Posterior vena cava (tissue), 2 donors: ENCODE data around the gene INO80. TPM values are rescaled to one million over a fixed set of nuclear protein-coding genes. Genes with fewer than 3 reads are reported as not detected.

Experiments used
- DNase-seq: peaks from one replicate; pipeline ENCODE4 v3.0.0-alpha.2; 2020; ENCODE audit warnings: low spot score
- intact Hi-C, 2 donors: fragments of 100-400 bp; cut with DNase I; formaldehyde crosslinking; loops; one replicate each; pipeline versions ENCODE4 v1.14.1 to v1.14.2; 2022 to 2023
- total RNA-seq, 2 donors: library from RNA; stranded (reverse); fragmentation: NEBNext Ultra II Directional; extraction: Animal tissue kit (Norgen Biotek cat#: 25700); gene quantifications; one replicate each; pipeline ENCODE4 v1.2.1, GENCODE V29; 2021
- donor health status: DM: yes; HTN: yes; CAD: no.
- donor health status: DM: yes; HTN: yes; CAD: no.

INO80 gene
- total RNA-seq, 2 donors from 2014 or later = 21.4 to 25.5 TPM

DNA sequence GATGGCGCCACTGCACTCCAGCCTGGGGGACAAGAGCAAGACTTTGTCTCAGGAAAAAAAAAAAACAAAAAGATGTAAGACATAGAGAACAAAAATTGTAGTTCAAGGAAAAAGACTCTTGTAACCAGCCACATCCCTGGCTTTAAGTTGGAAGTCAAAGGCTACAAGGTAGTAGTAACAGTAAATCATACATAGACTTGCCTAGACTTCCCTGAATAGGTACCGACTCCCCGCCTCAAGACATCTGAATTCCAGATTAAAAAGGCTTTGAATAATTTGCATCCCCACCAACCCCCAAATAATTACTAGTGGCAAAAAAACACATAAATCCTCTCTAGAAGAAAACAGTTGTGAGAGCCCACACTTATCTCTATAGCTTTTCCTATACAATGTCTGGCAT lies 55.6 kb downstream of the INO80 start:
- DNase-seq = no peak
- intact Hi-C loops = no loop called here

DNA sequence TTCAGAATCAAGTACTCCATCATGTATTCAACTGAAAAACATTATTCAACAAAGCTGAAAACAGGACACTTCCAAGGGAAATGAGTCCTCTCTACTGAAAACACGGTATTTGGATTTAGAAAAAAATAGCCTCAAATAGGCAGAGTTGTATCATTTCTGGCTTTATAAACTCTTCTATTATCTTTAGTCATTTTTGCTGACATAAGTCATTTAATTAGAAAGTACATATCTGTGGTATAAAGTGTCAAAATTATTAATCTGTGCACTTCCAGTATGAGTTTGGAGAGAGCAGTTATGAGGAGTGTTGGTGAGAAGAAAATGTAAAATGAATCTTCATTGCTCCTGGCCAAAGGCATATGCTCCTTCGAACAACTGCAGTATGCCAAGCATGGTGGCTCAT lies 59.3 kb downstream of the INO80 start:
- DNase-seq = no peak
- intact Hi-C loops = no loop called here

DNA sequence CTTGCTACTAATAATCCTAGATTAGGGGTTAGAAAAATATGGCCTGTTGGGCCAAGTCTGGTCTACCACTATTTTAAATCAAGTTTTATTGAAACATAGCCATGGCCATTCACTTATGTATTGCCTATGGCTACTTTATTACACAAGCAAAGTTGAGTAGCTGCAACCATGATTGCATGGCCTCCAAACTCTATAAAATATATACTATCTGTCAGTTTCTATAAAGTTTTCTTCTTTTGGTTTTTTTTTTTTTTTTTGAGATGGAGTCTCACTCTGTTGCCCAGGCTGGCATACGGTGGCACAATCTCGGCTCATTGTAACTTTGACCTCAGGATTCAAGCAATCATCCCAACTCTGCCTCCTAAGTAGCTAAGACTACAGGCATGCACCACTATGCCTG lies 60.4 kb downstream of the INO80 start:
- no peak for DNase-seq
- intact Hi-C loops = no loop called here

DNA sequence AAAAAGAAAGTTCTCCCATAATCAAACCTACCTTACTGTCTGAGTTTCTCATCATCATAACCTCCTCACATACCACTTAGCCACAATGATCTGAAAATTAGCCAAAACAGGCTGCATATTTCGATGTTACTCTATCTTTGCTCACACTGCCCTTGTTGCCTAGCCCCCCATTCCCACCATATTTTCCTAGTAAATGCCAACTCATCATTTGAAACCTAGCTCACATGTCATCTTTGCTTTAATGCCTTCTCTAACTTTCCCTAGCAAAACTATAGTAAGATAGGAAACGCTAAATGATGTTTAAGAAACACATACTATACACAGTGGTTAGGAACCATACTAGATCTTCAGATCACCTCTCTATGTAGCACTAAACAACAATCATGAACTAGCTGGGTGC lies 64.9 kb downstream of the INO80 start:
- intact Hi-C loops = no loop called here
- DNase-seq = no peak

DNA sequence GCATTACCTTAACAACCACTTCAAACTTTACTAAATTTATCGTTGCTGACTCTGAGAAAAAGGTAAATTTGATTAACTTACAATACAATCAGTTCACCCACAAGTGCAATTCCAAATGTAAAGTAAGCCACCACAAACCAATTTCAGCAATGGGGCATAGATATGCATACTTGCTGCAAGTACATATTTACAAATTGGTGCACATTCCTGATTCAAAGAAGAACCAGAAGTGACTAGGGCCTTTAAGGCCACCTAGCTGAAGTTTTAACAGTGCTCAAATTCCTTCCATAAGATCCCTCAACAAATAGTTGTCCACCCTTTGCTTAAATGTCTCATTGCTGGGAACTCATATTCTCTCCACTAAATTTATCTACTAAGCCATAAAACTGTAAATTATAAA lies 67.2 kb downstream of the INO80 start:
- no peak for DNase-seq
- intact Hi-C loops = no loop called here

DNA sequence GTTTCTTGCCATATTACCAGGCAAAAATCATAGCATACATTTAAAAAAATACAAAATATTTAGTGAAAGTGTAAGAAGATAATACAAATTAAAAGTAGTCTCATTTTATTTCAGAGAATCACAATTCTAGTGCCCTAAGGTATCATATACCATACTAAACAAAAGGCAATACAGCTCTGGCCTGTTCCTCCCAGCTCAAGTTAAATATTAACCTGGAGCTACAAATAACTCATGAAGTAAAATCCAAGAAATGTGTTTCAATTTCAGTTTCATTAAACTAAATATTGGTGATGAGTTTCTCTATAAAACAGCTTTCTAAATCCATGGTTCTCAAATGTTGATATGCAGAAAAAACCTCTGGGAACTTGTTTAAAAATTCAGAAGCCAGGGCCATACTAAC lies 67.7 kb downstream of the INO80 start:
- intact Hi-C loops = no loop called here
- no peak for DNase-seq

DNA sequence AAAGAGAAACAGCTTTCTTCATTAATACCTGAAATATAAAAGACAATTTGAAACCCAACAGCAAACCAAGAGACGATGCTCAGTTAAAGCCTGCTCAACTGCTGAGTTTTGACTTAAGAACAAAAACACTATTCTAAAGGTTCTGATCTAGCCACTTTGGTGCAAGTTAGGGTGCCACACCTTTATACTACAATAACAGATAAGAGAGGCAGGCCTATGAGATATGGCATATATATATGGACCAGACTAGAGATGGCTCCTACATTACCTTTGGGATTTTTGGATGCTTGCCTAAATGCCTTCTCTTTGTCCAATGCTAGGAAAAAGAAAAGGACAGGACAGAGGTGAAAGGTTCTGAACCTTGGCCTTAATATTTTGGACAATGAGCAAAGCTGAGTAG lies 68.6 kb downstream of the INO80 start:
- no peak for DNase-seq
- intact Hi-C loops = no loop called here

DNA sequence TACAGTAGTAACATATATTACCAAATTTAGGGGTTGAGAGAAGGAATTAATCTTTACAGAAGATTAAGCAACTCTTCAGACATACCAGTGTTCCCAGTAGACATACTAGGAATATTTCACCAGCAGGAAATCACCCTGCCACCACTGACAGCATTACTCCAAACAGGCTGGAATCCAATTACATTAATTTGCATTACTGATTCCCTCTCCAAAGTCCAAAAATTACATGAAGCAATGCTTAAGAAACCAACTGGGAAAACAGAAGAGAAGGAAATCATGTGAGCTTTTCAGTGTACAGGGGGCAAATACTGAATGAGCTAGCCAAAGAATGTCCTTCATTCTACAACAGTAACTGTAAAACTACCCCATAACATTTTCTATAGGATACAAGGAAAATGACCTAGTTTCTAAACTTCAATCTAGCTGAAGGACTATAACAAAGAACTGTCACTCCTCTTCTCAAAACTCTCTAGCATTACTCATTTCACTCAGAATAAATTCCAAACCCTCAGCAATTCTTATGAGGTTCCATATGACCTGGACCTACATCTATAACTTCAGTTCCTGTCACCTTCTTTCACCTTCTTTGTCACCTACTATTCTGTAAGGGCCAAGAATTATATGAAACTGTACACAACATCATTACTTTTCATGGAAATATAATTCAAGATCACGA lies 72.7 kb downstream of the INO80 start:
- no peak for DNase-seq
- intact Hi-C loops = no loop called here

DNA sequence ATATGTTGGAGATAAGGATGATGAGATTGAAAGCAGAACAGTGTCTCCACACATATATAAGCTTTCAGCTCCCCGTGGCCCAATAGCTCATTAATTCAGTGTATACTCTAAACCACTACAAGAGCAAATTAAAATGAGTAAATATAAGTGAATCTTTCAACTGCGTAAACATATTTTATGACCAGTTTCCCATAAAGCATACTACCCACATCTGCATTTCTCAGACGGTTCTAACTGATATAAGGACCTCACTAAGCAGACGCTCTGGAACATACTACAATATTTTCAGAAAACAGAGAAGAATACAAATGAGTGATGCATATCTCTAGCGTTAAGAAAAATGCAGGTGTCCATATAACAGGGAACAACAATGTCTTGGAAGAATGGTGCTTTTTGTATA lies 73.2 kb downstream of the INO80 start:
- no peak for DNase-seq
- intact Hi-C loops = no loop called here

DNA sequence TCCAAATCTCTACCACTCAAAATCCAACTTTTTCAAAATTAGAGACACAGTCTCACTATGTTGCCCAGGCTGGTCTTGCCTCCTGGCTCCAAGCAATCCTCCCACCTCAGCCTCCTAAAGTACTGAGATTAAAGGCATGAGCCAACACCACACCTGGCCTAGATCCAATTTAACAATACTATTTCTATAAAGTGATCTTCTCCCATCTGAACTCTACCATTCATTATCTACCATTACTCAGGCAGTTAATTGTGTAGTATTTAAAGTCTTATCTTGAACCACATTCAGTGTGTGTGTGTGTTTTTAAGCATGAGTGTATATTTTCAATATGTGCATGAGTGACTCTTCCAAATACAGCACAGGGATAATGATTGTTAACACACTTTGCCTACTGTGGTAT lies 77.0 kb downstream of the INO80 start:
- intact Hi-C loops = no loop called here
- DNase-seq = no peak

DNA sequence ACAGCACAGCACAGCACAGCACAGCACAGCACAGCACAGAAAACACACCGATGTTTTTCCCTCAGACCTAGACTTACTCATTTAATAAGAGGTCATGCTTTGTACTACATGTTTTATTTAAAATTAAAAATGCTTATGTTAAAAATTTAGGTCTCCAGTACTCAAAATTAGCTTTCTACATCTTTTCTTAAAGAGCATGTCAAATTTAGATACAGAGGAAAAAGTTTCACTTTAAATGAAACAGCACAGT lies 84.1 kb downstream of the INO80 start:
- intact Hi-C loops = no loop called here

DNA sequence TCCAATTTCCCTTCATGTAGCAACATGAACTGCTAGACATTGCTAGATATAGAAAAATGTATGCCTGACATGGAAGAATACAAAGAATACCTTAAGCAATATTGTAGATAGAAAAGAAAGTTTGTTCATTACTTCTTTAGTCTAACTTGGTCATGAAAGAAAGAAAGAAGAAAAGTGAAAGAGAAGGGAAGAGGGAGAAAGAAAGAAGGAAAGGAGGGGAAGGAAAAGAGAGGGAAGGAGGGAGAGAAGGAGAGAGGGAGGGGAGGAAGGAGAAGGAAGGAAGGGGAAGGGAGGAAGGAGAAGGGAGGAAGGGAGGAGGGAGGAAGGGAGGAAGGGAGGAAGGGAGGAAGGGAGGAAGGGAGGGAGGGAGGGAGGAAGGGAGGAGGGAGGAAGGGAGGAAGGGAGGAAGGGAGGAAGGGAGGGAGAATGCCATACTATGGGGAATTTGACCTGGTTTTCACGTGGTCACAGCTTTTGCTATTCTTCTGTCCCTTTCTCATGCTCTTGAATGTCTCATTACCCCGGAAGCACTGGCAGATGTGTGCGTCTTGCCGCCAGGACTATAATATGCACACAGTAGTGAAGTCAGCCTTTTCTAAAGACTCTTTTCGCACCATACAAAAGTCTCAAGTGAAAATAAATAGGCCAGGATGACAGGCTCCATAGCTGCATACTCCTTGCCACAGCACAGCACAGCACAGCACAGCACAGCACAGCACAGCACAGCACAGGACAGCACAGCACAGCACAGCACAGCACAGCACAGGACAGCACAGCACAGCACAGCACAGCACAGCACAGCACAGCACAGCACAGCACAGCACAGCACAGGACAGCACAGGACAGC lies 84.6 kb downstream of the INO80 start:
- no peak for DNase-seq
- intact Hi-C loops = no loop called here

More for the DNA sequence above, 84.1 kb downstream of the INO80 start:
- no peak for DNase-seq

DNA sequence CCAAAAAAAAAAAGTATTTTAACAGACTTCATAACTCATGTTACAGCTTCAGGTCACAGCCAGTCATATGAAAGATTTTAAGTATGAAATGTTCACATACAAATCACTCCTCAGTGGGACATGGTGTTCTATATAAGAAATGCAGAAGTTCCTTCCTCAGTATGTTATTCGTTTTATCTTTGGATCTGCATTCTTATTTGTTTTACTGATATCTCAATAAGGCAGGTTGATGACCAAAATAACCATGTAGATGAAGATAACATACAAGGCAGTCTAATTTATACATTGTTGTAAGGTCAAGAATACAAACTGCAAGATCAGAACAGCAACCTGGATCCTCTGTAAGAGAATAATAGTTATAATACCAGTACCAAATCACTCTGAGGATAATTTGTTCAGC lies 87.2 kb downstream of the INO80 start:
- DNase-seq = no peak
- intact Hi-C loops = no loop called here

DNA sequence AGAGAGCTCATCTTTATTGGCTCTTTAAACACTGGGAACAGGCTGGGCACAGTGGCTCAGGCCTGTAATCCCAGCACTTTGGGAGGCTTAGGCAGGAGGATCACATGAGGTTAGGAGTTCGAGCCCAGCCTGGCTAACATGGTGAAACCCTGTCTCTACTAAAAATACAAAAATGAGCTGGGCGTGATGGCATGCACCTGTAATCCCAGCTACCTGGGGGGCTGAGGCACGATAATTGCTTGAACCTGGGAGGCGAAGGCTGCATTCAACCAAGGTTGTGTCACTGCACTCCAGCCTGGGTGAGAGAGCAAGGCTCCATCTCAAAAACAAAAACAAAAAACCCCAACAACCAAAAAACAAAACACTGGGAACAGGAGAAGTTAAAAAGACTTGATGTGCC lies 90.7 kb downstream of the INO80 start:
- intact Hi-C loops = no loop called here
- no peak for DNase-seq

DNA sequence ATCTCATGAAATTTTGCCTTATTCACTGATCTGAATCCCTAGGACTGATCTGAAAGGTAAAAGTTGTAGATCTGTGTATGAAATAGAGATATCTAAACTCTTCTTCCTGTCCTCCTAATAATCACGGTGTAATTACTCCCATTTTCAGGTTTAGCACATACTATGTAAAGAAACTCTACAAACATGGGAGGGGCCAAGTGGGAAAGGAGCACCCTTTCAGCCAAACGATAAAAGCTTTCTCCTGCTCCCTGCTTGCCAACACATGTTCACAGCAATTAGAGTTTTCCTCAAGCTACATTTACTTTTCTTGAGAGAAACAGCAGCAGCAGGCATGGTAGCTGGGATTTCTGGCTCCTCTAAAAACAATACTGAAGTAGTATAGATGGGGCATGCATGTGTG lies 91.2 kb downstream of the INO80 start:
- intact Hi-C loops = no loop called here
- no peak for DNase-seq

DNA sequence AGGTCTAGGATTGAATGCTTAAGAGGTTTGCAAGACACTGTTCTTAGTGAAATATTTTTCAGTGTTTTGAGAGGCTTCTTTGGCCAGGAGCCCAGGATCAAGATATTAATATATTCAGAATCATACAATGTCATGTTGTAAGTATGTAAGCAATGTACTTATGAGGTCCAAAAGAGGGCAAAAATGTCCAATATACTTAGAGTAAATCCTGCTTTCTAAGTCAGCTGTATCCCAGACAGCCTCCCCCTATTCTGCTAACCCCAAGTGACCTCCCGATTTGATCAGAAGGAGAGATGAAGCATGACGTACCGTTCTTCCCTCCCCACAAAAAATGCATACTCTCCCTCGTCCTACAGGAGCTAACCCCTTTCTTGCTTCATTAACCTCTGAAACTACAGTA lies 91.9 kb downstream of the INO80 start:
- DNase-seq = no peak
- intact Hi-C loops = no loop called here

DNA sequence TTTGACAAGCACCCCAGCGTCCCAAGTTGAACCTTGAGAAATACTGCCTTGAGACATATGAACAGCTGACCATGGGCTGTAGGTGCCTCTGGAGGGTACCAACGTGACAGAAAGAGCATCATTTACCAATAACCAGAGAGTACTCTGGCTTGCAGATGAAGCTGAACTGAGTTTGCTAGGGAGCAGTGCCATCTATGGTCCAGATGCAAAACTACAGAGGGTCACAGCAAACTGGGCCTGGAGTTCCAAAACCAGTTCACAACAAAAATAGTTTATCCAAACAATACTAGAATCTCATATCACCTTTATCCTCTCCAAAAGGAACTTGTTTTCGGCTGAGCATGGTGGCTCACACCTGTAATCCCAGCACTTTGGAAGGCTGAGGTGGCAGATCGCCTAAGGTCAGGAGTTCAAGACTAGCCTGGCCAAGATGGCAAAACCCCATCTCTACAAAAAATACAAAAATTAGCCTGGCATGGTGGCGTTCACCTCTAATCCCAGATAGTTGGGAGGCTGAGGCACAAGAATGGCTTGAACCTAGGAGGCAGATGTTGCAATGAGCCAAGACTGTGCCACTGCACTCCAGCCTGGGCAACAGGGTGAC lies 93.5 kb downstream of the INO80 start:
- intact Hi-C loops = loop anchor here in 1 of 2 donors (2.0 kb wide), 1 partner anchor 118 kb away; no protein-coding TSS in a partner anchor
- no peak for DNase-seq

DNA sequence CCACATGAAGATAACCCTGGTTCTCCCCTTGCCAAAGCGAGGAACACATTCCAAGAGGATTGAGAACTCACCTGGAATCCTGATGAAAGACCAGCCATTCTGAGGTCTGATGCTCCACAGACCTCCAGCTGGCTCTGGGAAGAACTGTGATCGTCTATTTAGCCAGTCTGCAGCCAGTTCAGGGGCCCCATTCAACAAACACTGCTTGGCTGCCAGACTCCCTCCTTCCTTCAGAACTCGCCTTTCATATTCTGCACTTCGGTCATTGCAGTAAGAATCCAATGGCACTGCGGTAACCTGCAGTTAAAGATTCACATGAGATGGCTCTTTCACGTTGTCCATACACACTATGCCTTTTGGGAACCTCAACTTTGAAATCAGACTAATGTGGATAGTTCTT lies 95.3 kb downstream of the INO80 start:
- intact Hi-C loops = loop anchor here in 1 of 2 donors (2.0 kb wide), 1 partner anchor 68 kb away; the partner anchor contains the start of gene CHAC1

DNA sequence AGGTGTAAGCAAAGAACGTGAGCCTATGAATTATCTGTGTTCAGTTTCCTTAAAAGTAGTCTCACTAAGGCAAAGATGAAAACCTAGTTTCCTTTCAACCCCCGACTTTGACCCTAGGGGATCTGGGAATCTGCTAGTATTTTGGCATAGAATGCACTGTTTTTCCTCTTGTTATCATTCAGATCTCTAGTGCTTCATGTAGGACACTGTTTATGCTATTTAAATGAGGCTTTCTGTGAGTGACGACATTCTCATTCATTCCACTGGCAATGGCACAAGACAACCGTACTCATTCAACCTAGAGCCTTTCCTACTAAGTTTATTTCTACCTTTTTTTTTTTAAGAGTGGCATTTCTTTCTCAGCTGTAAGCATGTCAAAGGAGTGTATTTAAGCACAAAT lies 95.8 kb downstream of the INO80 start:
- intact Hi-C loops = loop anchor here in 1 of 2 donors (2.0 kb wide), 1 partner anchor 68 kb away; the partner anchor contains the start of gene CHAC1
- DNase-seq = no peak

More for the DNA sequence above, 95.3 kb downstream of the INO80 start:
- DNase-seq = no peak

DNA sequence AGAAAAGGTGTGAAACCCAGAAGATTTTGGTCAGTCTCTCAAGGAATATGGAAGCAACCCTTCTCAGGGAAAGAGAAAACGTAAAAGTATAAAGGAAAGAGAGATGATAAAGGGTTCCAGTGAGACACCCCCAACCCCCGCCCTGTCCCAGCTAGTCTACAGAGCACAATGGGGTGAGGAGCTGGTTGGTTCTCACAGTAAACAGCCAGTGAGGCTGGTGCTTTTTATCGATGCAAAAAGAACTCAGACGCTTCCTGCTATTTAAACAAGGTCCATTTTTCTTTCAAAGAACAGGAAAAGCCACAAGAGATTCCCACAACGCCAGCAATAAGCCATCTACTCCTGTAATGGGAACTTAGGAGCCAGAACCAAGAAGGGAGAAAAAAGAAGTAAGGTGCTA lies 96.9 kb downstream of the INO80 start:
- DNase-seq = no peak
- intact Hi-C loops = no loop called here

DNA sequence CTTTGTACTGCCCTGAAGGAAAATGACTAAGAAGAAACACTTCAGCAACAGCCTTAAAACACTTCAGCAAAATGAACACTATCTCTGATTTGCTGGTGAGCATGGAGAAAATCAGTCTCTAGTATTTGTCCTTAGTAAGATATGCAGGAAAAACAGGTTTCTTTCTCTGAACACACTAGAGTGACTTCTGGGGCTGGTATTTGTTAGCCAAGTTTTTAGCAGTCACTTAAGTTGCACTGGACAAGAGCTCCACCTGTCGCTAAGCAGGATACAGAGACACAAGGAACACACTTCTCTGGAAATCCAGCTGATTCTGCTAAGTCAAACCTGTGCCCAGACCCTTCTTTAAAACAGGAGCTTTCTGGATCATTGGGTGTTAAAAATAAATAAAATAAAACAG lies 97.5 kb downstream of the INO80 start:
- intact Hi-C loops = no loop called here
- no peak for DNase-seq
